ENCODE results near the gene OR8D1. TPM values are rescaled to one million over a fixed set of nuclear protein-coding genes. Genes with fewer than 3 reads are reported as not detected.
"Not testable (repeated sequence)": the region's sequence is repeated elsewhere in the genome, so short reads cannot be mapped to it uniquely, and the experiment has no call there.

OR8D1 gene
- total and polyA plus RNA-seq, 9 of the 15 experiments (the other 6 are each of a cell fraction or from before 2014, with no cell fraction given): 0.08 to 0.55 TPM; not detected in 7

DNA sequence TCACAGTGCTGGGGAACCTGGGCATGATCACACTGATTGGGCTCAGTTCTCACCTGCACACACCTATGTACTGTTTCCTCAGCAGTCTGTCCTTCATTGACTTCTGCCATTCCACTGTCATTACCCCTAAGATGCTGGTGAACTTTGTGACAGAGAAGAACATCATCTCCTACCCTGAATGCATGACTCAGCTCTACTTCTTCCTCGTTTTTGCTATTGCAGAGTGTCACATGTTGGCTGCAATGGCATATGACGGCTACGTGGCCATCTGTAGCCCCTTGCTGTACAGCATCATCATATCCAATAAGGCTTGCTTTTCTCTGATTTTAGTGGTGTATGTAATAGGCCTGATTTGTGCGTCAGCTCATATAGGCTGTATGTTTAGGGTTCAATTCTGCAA lies 48.7 kb downstream of the OR8D1 start:
- H3K9me3 ChIP-seq (replicated peaks; ENCODE audit: control insufficient read depth, insufficient read depth, low read depth, low read length); CTCF ChIA-PET (ENCODE audit: low intra/inter-chr PET ratio); H3K9ac ChIP-seq (ENCODE audit: insufficient read depth in 1 of 2, low read depth in 2 of 2, low read length in 2 of 2); H3K27me3 ChIP-seq (ENCODE audit: control insufficient read depth in 2 of 2, insufficient read depth in 2 of 2, low read length in 2 of 2); H3K4me3 ChIP-seq; H3K4me2 ChIP-seq (ENCODE audit: insufficient read depth, low read length); H3K9me1 ChIP-seq (ENCODE audit: control insufficient read depth, insufficient read depth, low read length); DNase-seq (ENCODE audit: extremely low read depth in 1 of 4, low spot score in 3 of 4); H3K36me3 ChIP-seq (ENCODE audit: control insufficient read depth, insufficient read depth, low read length); H2AFZ ChIP-seq (ENCODE audit: low read depth, low read length); in situ Hi-C loops (cut with MboI); H3K79me2 ChIP-seq (ENCODE audit: control insufficient read depth, insufficient read depth, low read length); BruUV-seq (replicated peaks); intact Hi-C loops (cut with micrococcal nuclease); H3K4me1 ChIP-seq (replicated peaks in 1 of 2; ENCODE audit: control insufficient read depth in 2 of 2, insufficient read depth in 2 of 2, low read length in 2 of 2); H4K20me1 ChIP-seq (replicated peaks; ENCODE audit: control insufficient read depth, insufficient read depth, low read length); TF ChIP-seq ATF1 (CRISPR knock-in tag; IDR thresholded peaks at IDR 0.05); NR2C1 (IDR thresholded peaks at IDR 0.05); TOE1 (CRISPR knock-in tag; IDR thresholded peaks at IDR 0.05; ENCODE audit: borderline replicate concordance, low read depth): not testable (repeated sequence)
- ATAC-seq: peak; percentile 44; the same call in 1 of the 3 replicates
- H3K27ac ChIP-seq (ENCODE audit: extremely low read depth, low read depth, low read length): 0 out of 3 replicates have a peak overlapping the region, but pooled peaks have one; percentile 18
- 61% methylated on average over 3 of the region's 4 CpGs for WGBS (ENCODE audit: insufficient coverage, low coverage, missing lambda C conversion rate)
- FAIRE-seq: peak; percentile 65
- POLR2A ChIA-PET: interaction anchor here (1.3 to 1.4 kb wide), 2 partner anchors 9 to 12 kb away, joined by 4 read pairs; no protein-coding TSS in a partner anchor
- TF ChIP-seq MAFG (tag; conservative IDR thresholded peaks at IDR 0.05) (peak; percentile 89), CTBP1 (IDR thresholded peaks at IDR 0.05; ENCODE audit: borderline replicate concordance) (peak; percentile 76), ATF1 (tag; IDR thresholded peaks at IDR 0.05) (0 out of 2 replicates have a peak, but pooled peaks have one; percentile 20), BACH1 (tag; IDR thresholded peaks at IDR 0.05) (peak; percentile 78; the same call in 1 of the 2 replicates), C11orf30 (IDR thresholded peaks at IDR 0.05; ENCODE audit: low read depth) (peak; percentile 77), NR2C1 (tag; IDR thresholded peaks at IDR 0.05) (peak; percentile 34; the same call in 1 of the 2 replicates), L3MBTL2 (IDR thresholded peaks at IDR 0.05) (peak; percentile 81), TOE1 (IDR thresholded peaks at IDR 0.05; ENCODE audit: borderline replicate concordance) (0 out of 2 replicates have a peak, but pooled peaks have one; percentile 37), ZNF316 (IDR thresholded peaks at IDR 0.05) (peak; percentile 70), SOX6 (IDR thresholded peaks at IDR 0.05) (0 out of 2 replicates have a peak, but pooled peaks have one; percentile 32), ZNF644 (tag; IDR thresholded peaks at IDR 0.05; ENCODE audit: low read depth) (peak; percentile 66; the same call in 1 of the 2 replicates)
- TF ChIP-seq, protein P1, sequence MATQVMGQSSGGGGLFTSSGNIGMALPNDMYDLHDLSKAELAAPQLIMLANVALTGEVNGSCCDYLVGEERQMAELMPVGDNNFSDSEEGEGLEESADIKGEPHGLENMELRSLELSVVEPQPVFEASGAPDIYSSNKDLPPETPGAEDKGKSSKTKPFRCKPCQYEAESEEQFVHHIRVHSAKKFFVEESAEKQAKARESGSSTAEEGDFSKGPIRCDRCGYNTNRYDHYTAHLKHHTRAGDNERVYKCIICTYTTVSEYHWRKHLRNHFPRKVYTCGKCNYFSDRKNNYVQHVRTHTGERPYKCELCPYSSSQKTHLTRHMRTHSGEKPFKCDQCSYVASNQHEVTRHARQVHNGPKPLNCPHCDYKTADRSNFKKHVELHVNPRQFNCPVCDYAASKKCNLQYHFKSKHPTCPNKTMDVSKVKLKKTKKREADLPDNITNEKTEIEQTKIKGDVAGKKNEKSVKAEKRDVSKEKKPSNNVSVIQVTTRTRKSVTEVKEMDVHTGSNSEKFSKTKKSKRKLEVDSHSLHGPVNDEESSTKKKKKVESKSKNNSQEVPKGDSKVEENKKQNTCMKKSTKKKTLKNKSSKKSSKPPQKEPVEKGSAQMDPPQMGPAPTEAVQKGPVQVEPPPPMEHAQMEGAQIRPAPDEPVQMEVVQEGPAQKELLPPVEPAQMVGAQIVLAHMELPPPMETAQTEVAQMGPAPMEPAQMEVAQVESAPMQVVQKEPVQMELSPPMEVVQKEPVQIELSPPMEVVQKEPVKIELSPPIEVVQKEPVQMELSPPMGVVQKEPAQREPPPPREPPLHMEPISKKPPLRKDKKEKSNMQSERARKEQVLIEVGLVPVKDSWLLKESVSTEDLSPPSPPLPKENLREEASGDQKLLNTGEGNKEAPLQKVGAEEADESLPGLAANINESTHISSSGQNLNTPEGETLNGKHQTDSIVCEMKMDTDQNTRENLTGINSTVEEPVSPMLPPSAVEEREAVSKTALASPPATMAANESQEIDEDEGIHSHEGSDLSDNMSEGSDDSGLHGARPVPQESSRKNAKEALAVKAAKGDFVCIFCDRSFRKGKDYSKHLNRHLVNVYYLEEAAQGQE (IDR thresholded peaks at IDR 0.05; ENCODE audit: borderline replicate concordance): 0 out of 2 replicates have a peak, but pooled peaks have one; percentile 8
- TF ChIP-seq, protein P1 (CRISPR knock-in tag; IDR thresholded peaks at IDR 0.05; ENCODE audit: low read depth): not testable (repeated sequence)

All from K562 (cell line).